HCT116 (cell line): ENCODE results near the gene RNF141. TPM values are rescaled to one million over a fixed set of nuclear protein-coding genes. Genes with fewer than 3 reads are reported as not detected.

Experiments used
- ATAC-seq: fragments of 200-7000 bp; cut with Tn5 transposase; 2 replicates; pipeline ENCODE4 v1.9.1; 2020; ENCODE audit warnings: mild to moderate bottlenecking, moderate library complexity
- BruUV-seq: library from RNA; stranded (reverse); fragments of 400-500 nt; replicated peaks from 2 replicates; lab custom pipeline; 2021; lab: Mats Ljungman, UMichigan
- CTCF ChIA-PET: fragments of 300-600 bp; sonication (Branson Sonifier 250); formaldehyde crosslinking; loops from one replicate; lab custom pipeline; 2021; ENCODE audit warnings: antibody characterized with exemption; lab: Charles Lee
- POLR2A ChIA-PET: fragments of 300-600, 350-600 bp; sonication (Branson Sonifier 250); formaldehyde crosslinking; loops from one replicate; lab custom pipeline; 2021; ENCODE audit warnings: antibody characterized with exemption; lab: Charles Lee
- RAD21 ChIA-PET, 2 experiments: fragments of 300-600 bp; sonication (Branson Sonifier 250); formaldehyde crosslinking; loops; one replicate each; lab custom pipeline; 2023; ENCODE audit warnings: low total read pairs in 2 of 2; ENCODE audit not compliant: uncharacterized antibody in 2 of 2, unreplicated experiment in 2 of 2, low non-redundant PET in 1 of 2; lab: Charles Lee
- DNase-seq: peaks from one replicate; pipeline ENCODE4 v3.0.0-alpha.2; 2010; ENCODE audit warnings: low read depth, low spot score
- H2AFZ ChIP-seq: fragments of 200-600 bp; shearing (Covaris generic), sonication (generic); 2 replicates; pipeline ENCODE4 v1.6.1; 2017; ENCODE audit warnings: low read depth, mixed run types, mixed read lengths, antibody characterized with exemption, low read length; ENCODE audit not compliant: poor library complexity, severe bottlenecking
- H3K27ac ChIP-seq: 2 replicates; pipeline ENCODE4 v1.5.1; 2012; ENCODE audit warnings: low read depth, low read length
- H3K27me3 ChIP-seq: fragments of 200-600 bp; sonication (generic); 2 replicates; pipeline ENCODE4 v1.6.1; 2016; ENCODE audit warnings: mixed run types, low read length, mixed read lengths; ENCODE audit not compliant: insufficient read depth
- H3K36me3 ChIP-seq, 2 experiments: fragments of 200-500 bp in 1 of 2; fragments of 200-600 bp in 1 of 2; sonication (Bioruptor generic) in 1 of 2; sonication (generic) in 1 of 2; 2 replicates each; pipeline versions ENCODE4 v1.5.1 to v1.6.1; 2014 to 2016; ENCODE audit warnings: low read length in 2 of 2, inconsistent platforms in 1 of 2, mixed read lengths in 1 of 2, mixed run types in 1 of 2; ENCODE audit not compliant: insufficient read depth in 2 of 2, control insufficient read depth in 1 of 2
- H3K4me1 ChIP-seq, 2 experiments: fragments of 200-600 bp in 1 of 2; sonication (generic) in 1 of 2; 2 replicates each; pipeline versions ENCODE4 v1.5.1 to v1.6.1; 2012 to 2017; ENCODE audit warnings: low read length in 2 of 2, inconsistent platforms in 1 of 2, mild to moderate bottlenecking in 1 of 2, mixed read lengths in 1 of 2, mixed run types in 1 of 2, moderate library complexity in 1 of 2; ENCODE audit not compliant: insufficient read depth in 2 of 2, control insufficient read depth in 1 of 2
- H3K4me2 ChIP-seq: fragments of 200-600 bp; sonication (generic); 2 replicates; pipeline ENCODE4 v1.6.1; 2017; ENCODE audit warnings: mixed run types, low read length, mixed read lengths
- H3K4me3 ChIP-seq, 2 experiments: fragments of 200-600 bp in 1 of 2; sonication (generic) in 1 of 2; replicated peaks in 1 of 2; 2 replicates each; pipeline ENCODE4 v1.5.1; 2011 to 2016; ENCODE audit warnings: low read length in 2 of 2, control low read depth in 1 of 2, low read depth in 1 of 2, mild to moderate bottlenecking in 1 of 2, mixed read lengths in 1 of 2, mixed run types in 1 of 2
- H3K79me2 ChIP-seq: fragments of 200-600 bp; sonication (generic); 2 replicates; pipeline ENCODE4 v1.6.1; 2017; ENCODE audit warnings: mild to moderate bottlenecking, mixed run types, low read length, moderate library complexity, mixed read lengths; ENCODE audit not compliant: insufficient read depth
- H3K9ac ChIP-seq: fragments of 200-600 bp; sonication (generic); 2 replicates; pipeline ENCODE4 v1.6.1; 2016; ENCODE audit warnings: low read length, mixed read lengths
- H3K9me2 ChIP-seq: fragments of 200-600 bp; sonication (generic), shearing (Covaris generic); 2 replicates; pipeline ENCODE4 v1.6.1; 2017; ENCODE audit warnings: mixed run types, mild to moderate bottlenecking, moderate library complexity; ENCODE audit not compliant: insufficient read depth
- H3K9me3 ChIP-seq, 2 experiments: fragments of 200-500 bp in 1 of 2; fragments of 200-600 bp in 1 of 2; sonication (Bioruptor generic) in 1 of 2; sonication (generic) in 1 of 2; 2 replicates each; pipeline ENCODE4 v1.6.1; 2014 to 2017; ENCODE audit warnings: low read length in 2 of 2, mixed read lengths in 2 of 2, inconsistent platforms in 1 of 2, low read depth in 1 of 2, mild to moderate bottlenecking in 1 of 2, mixed run types in 1 of 2, moderate library complexity in 1 of 2; ENCODE audit not compliant: control insufficient read depth in 1 of 2, insufficient read depth in 1 of 2
- H4K20me1 ChIP-seq: fragments of 200-600 bp; sonication (generic), shearing (Covaris generic); 2 replicates; pipeline ENCODE4 v1.6.1; 2017; ENCODE audit warnings: mixed run types, mild to moderate bottlenecking, moderate library complexity; ENCODE audit not compliant: insufficient read depth
- ATF3 ChIP-seq: IDR thresholded peaks from 2 replicates; pipeline ENCODE4 v1.6.1; 2012
- EGR1 ChIP-seq: IDR thresholded peaks from 2 replicates; pipeline ENCODE4 v1.6.1; 2012; ENCODE audit warnings: low read depth
- ELF1 ChIP-seq: IDR thresholded peaks from 2 replicates; pipeline ENCODE4 v1.6.1; 2012; ENCODE audit warnings: low read depth, borderline replicate concordance
- EZH2phosphoT487 ChIP-seq: fragments of 200-600 bp; IDR thresholded peaks from 2 replicates; pipeline ENCODE4 v1.6.1; 2018; ENCODE audit warnings: antibody characterized with exemption, borderline replicate concordance
- FOSL1 ChIP-seq: IDR thresholded peaks from 2 replicates; pipeline ENCODE4 v1.6.1; 2012; ENCODE audit warnings: low read depth
- JUND ChIP-seq: IDR thresholded peaks from 2 replicates; pipeline ENCODE4 v1.6.1; 2012
- MAX ChIP-seq: IDR thresholded peaks from 2 replicates; pipeline ENCODE4 v1.6.1; 2012
- POLR2A ChIP-seq: IDR thresholded peaks from 2 replicates; pipeline ENCODE4 v1.7.0; 2011; ENCODE audit warnings: borderline replicate concordance; ENCODE audit not compliant: insufficient read depth, insufficient read length; ENCODE audit errors: extremely low read depth
- RAD21 ChIP-seq: IDR thresholded peaks from 2 replicates; pipeline ENCODE4 v1.6.1; 2012; ENCODE audit warnings: low read depth, mild to moderate bottlenecking
- SP1 ChIP-seq: IDR thresholded peaks from 2 replicates; pipeline ENCODE4 v1.6.1; 2012; ENCODE audit warnings: low read depth
- SRF ChIP-seq: IDR thresholded peaks from 2 replicates; pipeline ENCODE4 v1.6.1; 2012; ENCODE audit warnings: low read depth
- YY1 ChIP-seq: IDR thresholded peaks from 2 replicates; pipeline ENCODE4 v1.6.1; 2011; ENCODE audit warnings: low read length, low read depth, moderate library complexity, mild to moderate bottlenecking; ENCODE audit not compliant: insufficient replicate concordance; ENCODE audit errors: extremely low read depth
- ZFX ChIP-seq: fragments of 450-650 bp; IDR thresholded peaks from 2 replicates; pipeline ENCODE4 v1.6.1; 2017
- intact Hi-C: fragments of 100-400 bp; cut with micrococcal nuclease; formaldehyde crosslinking; loops from 2 replicates; pipeline ENCODE4 v1.10.0; 2022
- total RNA-seq: library from RNA; stranded (reverse); gene quantifications from one replicate; pipeline ENCODE4 v1.2.1, GENCODE V29; 2021; ENCODE audit not compliant: unreplicated experiment

Gene RNF141
- total RNA-seq, 1 experiment from 2014 or later, result 133 TPM

DNA sequence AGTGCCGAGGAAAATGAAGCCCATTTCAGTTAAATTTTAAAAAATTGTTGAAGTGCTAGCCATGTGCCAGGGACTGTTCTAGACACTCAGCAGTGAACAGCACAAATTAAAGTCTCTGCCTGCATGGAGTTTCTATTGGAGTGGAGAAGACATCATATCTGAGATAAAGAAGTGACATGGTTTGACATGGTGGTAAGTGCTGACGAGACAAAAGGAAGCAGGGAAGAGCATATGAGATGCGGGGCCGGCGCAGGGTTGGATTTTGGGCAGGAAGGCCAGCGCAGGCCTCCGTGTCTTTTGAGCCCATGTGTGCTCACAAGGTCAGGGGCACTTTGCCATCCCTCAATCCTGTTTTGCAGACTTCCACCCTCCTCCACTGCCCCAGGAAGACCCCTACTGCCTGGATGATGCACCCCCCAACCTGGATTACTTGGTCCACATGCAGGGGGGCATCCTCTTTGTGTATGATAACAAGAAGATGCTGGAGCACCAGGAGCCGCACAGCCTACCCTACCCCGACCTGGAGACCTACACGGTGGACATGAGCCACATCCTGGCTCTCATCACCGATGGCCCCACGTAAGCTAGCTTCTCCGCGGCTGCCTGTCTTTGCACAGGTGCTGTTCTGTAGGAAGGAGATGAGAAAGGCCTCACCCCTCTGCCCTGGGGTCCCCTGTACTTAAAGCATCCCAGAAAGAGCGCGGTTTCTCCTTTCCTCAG is 56.4 kb downstream of the RNF141 start:
- no peak overlapping the region for H2AFZ ChIP-seq
- BruUV-seq, result no TSS peak
- no peak overlapping the region for H3K4me2 ChIP-seq
- H3K27ac ChIP-seq, result no peak overlapping the region
- DNase-seq (no peak), ATAC-seq (no peak)
- no peak for TF ChIP-seq MAX
- TF ChIP-seq EZH2phosphoT487, result no peak
- no peaks in the 10 kb centered on the region for H3K27me3 ChIP-seq
- H3K9me3 ChIP-seq, result no peaks in the 10 kb centered on the region
- H3K79me2 ChIP-seq, result peaks cover 11% of the 10 kb centered on the region
- no peak overlapping the region for H3K9ac ChIP-seq
- intact Hi-C loops, result no loop called here
- H3K9me2 ChIP-seq, result no peaks in the 10 kb centered on the region
- no peak overlapping the region for H3K4me3 ChIP-seq
- H3K36me3 ChIP-seq, result peaks cover 0 to 32% of the 10 kb centered on the region in 2 experiments; a peak in 2 of 4 replicates
- CTCF ChIA-PET, result no interaction called here
- RAD21 ChIA-PET, result no interaction called here
- H4K20me1 ChIP-seq, result no peaks in the 10 kb centered on the region
- H3K4me1 ChIP-seq, result peaks cover 27 to 40% of the 10 kb centered on the region in 2 experiments
- POLR2A ChIA-PET, result no interaction called here

- no peaks in the 10 kb centered on the region for H3K9me3 ChIP-seq
- H3K36me3 ChIP-seq, result peaks cover 0 to 31% of the 10 kb centered on the region in 2 experiments; a peak in 2 of 4 replicates
- no peak for DNase-seq
- H3K4me1 ChIP-seq, result peaks cover 17 to 29% of the 10 kb centered on the region in 2 experiments
- no peak for TF ChIP-seq POLR2A
- no peak for TF ChIP-seq ZFX
- no peak for TF ChIP-seq YY1
- no peak for TF ChIP-seq JUND
- no peak for TF ChIP-seq FOSL1
- no peak for TF ChIP-seq SP1
- no peak for TF ChIP-seq SRF
- TF ChIP-seq EZH2phosphoT487, result no peak
- TF ChIP-seq RAD21, result no peak
- no peak for TF ChIP-seq ATF3
- TF ChIP-seq ELF1, result no peak
- TF ChIP-seq EGR1, result no peak
- TF ChIP-seq MAX, result no peak
- no peaks in the 10 kb centered on the region for H4K20me1 ChIP-seq
- H3K4me3 ChIP-seq, result no peak overlapping the region
- no peak overlapping the region for H3K4me2 ChIP-seq
- H3K9ac ChIP-seq, result no peak overlapping the region
- peaks cover 2% of the 10 kb centered on the region for H3K79me2 ChIP-seq
- intact Hi-C loops, result no loop called here
- no TSS peak for BruUV-seq
- CTCF ChIA-PET, result no interaction called here
- H3K27me3 ChIP-seq, result no peaks in the 10 kb centered on the region
- H2AFZ ChIP-seq, result no peak overlapping the region
- RAD21 ChIA-PET, result no interaction called here
- H3K27ac ChIP-seq, result no peak overlapping the region
- no peaks in the 10 kb centered on the region for H3K9me2 ChIP-seq
- POLR2A ChIA-PET, result no interaction called here
- ATAC-seq, result no peak
Observed at GRCh38 chr11:10483584-10483983, 57.4 kb downstream of the RNF141 start.
